Stimulated activated CD8-positive, alpha-beta memory T cell treated with anti-CD3 and anti-CD28 coated beads, Interleukin-4, amount 100 ng/mL, for 1 hour (primary cell): ENCODE data around the gene MITF.
"Not testable (repeated sequence)": the region's sequence is repeated elsewhere in the genome, so short reads cannot be mapped to it uniquely, and the experiment has no call there.

ENCODE experiments used
- DNase-seq, 2 donors: peaks; one replicate each; pipeline ENCODE4 v3.0.0-alpha.2; 2020; ENCODE audit warnings: low read depth in 2 of 2, low spot score in 1 of 2

MITF gene

GRCh38 chr3:69906351-69906966 lies 167.2 kb downstream of the MITF start:
- DNase-seq, result no peak

DNA sequence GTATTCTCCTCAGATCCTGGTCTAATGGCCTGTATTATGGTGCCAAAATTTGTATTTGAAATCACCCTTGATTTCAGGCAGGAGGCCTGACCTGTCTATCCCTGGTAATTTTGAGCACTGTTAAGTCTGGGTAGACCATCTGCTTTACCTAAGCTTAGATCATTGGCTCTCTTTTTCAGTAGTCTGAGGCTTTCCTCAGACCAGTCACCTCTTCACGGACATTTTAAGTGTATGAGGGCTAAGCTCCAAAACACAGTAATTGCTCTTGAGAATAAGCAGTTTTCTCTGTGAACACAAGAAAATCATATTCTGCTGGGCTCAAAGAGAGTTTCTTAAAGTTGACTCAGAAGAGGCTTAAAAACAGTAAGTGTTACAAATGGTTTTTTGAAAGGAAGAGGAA lies 168.3 kb downstream of the MITF start:
- DNase-seq, result no peak

DNA sequence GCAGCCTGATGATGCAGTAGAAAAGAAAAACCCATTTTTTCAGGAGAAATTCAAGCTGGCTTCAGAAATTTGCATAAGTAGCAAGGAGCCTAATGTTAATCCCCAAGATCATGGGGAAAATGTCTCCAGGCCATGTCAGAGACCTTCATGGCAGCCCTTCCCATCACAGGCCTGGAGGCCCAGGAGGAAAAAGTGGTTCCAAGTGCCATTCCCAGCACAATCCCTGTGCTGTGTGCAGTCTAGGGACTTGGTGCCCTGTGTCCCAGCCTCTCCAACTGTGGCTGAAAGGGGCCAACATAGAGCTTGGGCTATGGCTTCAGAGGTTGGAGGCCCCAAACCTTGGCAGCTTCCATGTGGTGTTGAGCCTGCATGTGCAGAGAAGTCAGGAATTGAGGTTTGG lies 170.6 kb downstream of the MITF start:
- DNase-seq, result not testable (repeated sequence)

GRCh38 chr3:69913422-69913821 lies 174.2 kb downstream of the MITF start:
- no peak for DNase-seq

- no peak for DNase-seq
Measured at GRCh38 chr3:69914395-69914794, 175.1 kb downstream of the MITF start.

- no peak for DNase-seq
Measured at GRCh38 chr3:69915726-69916125, 176.5 kb downstream of the MITF start.

- DNase-seq, result not testable (repeated sequence)
Measured at GRCh38 chr3:69920009-69920408, 180.7 kb downstream of the MITF start.

DNA sequence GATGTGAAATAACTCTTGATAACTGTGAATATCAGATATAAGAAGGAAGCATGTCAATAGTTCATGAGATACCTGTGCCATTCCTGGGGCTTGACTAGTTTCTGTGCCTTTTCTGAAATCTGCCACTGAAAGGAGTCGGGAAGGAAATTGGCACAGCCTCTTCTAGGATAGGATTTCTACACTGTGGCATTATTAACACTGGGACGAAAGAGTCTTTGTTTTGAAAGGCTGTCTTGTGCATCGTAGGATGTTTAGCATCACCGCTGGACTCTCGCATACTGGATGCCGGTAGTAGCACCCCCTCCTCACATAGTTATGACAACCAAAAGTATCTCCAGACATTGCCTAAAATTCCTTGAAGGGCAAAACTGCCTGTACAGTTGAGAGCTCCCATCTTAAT lies 182.4 kb downstream of the MITF start:
- DNase-seq, result no peak

DNA sequence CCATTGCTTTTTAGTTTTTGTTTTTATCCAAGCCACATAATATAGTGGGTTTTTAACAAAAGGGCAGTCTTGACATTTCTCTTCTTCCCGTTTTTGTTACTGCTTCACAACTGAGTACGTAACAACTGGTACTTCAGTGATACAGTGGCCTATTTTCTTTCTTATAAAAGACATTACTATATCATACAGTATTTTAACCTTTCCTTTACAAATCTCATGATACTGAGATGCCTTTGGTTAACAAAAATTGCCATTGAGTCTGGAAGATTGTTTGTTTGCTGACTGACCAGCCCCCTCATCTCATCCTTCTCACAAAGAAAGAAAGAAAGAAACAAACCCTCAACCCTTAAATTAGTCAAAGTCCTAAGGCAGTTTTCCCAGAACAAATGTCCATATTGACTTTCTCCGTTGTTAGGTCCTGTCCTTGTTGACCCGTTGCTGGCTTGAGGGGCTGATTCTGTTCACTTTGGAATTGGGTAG lies 183.3 kb downstream of the MITF start:
- no peak for DNase-seq

DNA sequence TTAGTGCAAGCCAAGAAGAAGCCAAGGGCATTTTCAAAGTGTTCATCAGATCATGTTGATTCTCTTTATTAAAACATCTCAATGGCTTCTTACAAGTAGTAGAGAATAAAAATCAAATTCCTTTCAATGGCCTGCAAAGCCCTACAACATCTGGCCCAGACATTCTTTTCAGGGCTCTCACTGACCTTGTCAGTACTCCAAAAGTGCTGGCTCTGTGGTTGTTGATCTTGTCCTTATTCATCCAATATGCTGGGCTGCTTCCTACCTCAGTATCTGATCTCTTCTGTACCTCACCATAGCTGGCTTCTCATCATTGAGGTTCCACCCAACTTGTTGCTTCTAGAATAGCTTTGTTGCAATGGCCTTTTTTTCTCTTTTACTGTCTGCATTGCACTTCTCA lies 186.2 kb downstream of the MITF start:
- DNase-seq, result no peak

DNA sequence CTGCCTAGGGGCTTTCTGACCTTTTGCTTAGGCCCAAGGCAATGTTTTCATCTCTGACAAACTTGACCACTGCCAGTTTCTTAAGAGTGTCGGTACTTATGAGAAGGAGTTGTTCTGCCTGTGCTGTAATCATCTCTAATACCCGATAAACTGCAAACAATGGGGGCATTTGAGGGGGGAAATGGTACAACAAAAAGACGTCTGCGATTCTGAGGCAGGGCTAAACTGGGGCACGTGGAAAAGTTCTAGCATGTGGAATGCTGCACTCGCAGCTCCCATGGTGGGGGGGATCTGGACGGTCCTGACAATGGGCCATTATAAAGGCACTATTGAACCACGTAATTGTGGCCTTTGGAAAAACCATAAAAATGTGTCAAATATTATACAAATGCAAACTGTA lies 187.1 kb downstream of the MITF start:
- DNase-seq, result no peak

DNA sequence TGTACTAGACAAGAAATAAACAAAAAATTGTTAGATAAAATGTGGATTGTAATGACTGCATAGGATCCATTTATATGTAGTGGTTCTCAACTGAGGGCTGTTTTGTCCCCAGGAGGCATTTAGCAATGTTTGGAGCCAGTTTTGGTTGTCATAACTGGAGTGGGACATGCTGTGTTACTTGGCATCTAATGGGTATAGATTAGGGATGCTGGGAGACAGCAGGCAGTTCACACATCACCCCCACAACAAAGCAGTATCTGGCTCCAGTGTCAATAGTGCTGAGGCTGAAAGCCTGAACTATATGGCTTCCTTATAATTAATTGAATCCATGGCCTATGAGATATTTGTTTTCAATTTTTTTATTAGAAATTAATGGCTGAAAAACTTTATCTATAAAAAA lies 188.3 kb downstream of the MITF start:
- DNase-seq, result no peak

DNA sequence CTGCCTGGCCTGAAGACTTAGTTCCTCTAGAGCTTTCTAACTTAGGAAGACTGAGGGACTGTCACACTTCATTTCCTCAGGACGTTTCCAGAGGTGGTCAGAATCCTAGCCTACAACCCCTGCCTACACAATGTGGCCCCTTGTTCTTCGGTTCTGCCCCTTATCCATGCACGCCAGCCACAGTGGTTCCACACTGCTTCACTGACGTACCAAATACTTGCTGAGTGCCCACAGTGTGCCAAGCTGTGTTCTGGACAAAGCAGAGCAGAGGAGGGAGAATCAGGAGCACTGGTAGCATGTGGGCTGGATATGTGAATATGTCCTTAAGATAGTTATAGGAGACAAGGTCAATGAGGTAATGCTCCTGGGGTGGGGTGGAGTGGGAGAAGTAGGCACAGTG lies 189.8 kb downstream of the MITF start:
- DNase-seq, result no peak

DNA sequence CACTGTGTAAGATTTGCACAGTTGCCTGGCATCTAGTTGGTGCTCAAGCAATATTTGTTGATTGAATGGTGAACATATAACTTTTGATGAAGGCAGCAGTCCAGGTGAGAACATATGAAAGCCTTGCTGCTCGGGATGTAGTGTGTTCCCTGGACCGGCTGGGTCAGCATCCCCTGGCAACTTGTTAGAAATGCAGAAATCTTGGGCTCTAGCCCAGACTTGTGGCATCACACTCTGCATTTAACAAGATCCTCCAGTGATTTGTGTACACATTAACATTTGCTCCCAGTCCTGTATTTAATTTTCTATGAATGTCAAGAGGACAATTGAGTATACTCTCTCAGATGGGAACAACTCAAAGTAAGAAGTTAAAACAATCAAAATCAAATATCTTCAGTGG lies 191.3 kb downstream of the MITF start:
- DNase-seq, result no peak

DNA sequence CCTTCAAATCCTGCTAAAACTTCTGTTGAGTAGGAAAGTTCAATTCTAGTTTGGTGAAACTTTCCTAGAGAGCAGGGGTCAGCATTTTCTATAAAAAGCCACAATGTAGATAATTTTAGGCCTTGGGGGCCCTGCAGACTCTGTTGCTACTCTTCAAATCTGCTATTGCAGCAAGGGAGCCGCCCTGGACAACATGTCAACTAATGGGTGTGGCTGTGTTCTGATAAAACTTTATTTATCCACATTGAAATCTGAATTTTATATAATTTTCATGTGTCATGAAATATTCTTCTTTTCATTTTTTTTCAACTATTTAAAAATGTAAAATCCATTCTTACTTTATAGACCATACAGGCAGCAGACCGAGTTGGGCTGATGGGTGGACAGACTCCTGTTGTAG lies 192.8 kb downstream of the MITF start:
- no peak for DNase-seq

DNA sequence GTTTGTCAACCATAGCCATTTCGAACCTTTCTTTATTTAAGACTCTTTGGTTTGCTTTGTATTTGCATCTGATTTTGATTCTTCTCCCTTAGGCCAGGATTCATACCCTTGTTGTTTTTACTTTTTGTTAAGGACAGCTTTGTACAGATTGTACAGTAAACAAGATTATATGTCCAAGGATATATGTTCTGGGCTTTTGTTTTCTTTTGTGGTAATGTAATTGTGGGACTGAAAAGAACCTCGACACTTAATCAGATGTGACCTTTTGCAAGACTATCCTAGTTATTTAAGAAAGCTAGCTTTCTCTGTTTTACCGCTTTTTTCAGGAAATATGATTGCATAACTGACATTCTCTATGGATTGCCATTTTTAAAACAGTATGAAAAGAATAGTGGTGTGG lies 193.2 kb downstream of the MITF start:
- no peak for DNase-seq

GRCh38 chr3:69934398-69934797 lies 195.1 kb downstream of the MITF start:
- no peak for DNase-seq

- no peak for DNase-seq
Measured at GRCh38 chr3:69936266-69936665, 197.0 kb downstream of the MITF start.

- no peak for DNase-seq
Measured at GRCh38 chr3:69938061-69938460, 198.8 kb downstream of the MITF start.

DNA sequence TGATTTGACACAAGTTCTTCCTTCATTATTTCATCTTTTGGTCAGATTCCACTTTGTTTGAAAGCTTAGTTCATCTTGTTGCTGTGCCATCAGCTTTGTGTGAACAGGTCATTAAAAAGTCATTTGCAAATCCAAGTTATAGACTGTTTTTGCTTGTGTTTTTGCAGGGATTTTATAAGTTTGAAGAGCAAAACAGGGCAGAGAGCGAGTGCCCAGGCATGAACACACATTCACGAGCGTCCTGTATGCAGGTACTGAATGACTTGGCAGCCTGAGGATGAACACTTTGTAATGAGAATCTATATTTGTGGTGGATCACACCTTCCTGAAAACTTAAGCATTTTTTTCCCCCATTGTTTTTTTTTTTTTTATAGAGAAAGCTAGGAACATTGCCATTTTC lies 199.7 kb downstream of the MITF start:
- DNase-seq, result no peak

DNA sequence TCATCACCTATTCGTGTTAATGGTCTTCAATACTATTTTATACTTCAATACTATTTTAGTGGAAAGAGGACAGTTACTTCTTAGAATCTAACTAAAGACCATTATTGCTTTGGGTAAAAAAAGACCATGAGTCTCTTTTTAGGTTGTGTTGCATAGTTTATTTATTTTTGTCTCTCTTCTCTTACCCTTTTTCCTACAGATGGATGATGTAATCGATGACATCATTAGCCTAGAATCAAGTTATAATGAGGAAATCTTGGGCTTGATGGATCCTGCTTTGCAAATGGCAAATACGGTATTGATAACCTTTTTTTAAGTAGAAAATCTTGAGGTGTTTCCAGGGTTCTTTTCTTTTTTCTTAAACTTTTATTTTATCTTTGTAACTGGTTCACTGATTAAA lies 201.8 kb downstream of the MITF start:
- no peak for DNase-seq

DNA sequence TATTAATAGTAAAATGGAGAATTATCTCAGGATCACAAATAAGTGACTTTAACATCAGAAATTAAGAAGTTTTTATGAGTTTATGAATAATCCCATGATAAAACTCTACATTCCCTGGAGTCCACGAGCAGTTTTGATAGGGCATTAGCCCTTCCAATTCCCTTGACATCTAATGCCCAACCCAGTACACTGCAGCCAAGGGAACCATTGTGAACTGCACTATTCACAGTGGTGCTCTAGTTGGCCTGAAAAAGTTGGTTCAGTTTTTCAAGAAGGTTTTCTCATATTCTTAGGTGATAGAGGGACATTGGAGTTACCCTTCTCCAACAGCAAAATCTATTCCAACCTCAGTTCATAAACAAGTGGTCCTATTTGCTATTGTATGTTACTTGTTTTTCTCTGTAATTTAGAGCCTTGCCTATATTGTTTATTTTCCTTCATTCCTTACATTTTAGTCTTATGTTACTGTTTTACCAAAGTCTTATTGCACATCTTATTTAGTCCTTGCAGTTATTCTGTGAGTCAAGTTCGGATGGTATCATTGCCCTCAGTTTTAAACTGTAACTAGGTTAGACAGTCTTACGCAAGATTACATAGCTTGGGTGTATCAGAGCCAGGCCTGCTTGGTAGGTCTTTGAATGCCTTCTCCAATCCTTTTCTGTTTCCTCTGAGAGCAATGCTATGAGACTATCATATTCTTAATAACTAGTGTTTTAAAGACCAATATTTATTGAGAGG lies 202.3 kb downstream of the MITF start:
- no peak for DNase-seq

DNA sequence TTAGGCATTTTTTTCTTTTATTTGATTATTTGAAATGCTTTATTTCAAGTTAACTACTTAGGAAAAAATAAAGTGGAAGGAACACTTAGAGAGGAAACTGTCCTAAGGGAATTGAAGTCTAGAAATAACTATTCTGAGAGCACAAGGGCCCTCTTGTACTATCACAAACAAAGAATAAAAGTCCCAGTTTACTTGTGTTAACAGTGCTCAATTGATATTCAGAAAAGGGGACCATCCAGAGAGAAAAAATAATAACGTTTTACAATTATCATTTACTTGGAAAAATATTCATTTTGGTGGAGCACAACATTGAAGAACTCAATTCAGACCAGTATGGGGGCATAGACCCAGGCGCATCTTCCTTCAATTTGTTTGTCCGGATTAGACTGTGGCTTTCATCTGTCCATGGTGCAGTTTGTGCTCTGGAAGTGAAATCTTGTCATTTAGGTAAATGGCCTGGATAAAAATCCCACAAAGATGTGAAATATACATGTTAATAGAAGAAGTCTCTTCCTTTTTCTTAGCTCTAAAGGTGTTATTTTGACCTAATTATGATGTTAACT lies 205.7 kb downstream of the MITF start:
- no peak for DNase-seq
